ENCODE data around the gene MARS1. TPM values are rescaled to one million over a fixed set of nuclear protein-coding genes. Genes with fewer than 3 reads are reported as not detected.

Gene MARS1
- polyA plus RNA-seq, 1 donor = 138 TPM

- DNase-seq = no peak
These were observed 41.1 kb downstream of the MARS1 start for GRCh38 chr12:57528831-57529555.

GRCh38 chr12:57529831-57530230, 42.0 kb downstream of the MARS1 start:
- DNase-seq = no peak

- DNase-seq = no peak
These were observed 42.7 kb downstream of the MARS1 start for GRCh38 chr12:57530396-57531142.

- no peak for DNase-seq
These were observed 44.0 kb downstream of the MARS1 start for GRCh38 chr12:57531836-57532235.

- no peak for DNase-seq
These were observed 45.2 kb downstream of the MARS1 start for GRCh38 chr12:57533108-57533507.

- no peak for DNase-seq
These were observed 46.4 kb downstream of the MARS1 start for GRCh38 chr12:57534250-57534649.

- no peak for DNase-seq
These were observed 47.2 kb downstream of the MARS1 start for GRCh38 chr12:57534991-57535543.

GRCh38 chr12:57535764-57536596, 48.1 kb downstream of the MARS1 start:
- no peak for DNase-seq

GRCh38 chr12:57536597-57536942, 48.7 kb downstream of the MARS1 start:
- DNase-seq = no peak

- no peak for DNase-seq
These were observed 51.4 kb downstream of the MARS1 start for GRCh38 chr12:57539134-57539768.

GRCh38 chr12:57541001-57541400, 53.1 kb downstream of the MARS1 start:
- no peak for DNase-seq

- DNase-seq = no peak
These were observed 53.8 kb downstream of the MARS1 start for GRCh38 chr12:57541717-57542116.

GRCh38 chr12:57543581-57543980, 55.7 kb downstream of the MARS1 start:
- DNase-seq = no peak

GRCh38 chr12:57545809-57546437, 58.1 kb downstream of the MARS1 start:
- DNase-seq = no peak

GRCh38 chr12:57546438-57547287, 58.8 kb downstream of the MARS1 start, which contains the start of gene DCTN2:
Gene DCTN2, minus strand, starts transcription at chr12:57547192. Its CDS starts 129 bp downstream, at chr12:57547063.
- DNase-seq = peak; percentile 95

GRCh38 chr12:57547288-57548012, 59.6 kb downstream of the MARS1 start:
- no peak for DNase-seq

- no peak for DNase-seq
These were observed 60.1 kb downstream of the MARS1 start for GRCh38 chr12:57548013-57548315.

GRCh38 chr12:57548488-57548887, 60.6 kb downstream of the MARS1 start:
- DNase-seq = no peak

GRCh38 chr12:57549203-57549908, 61.5 kb downstream of the MARS1 start:
- DNase-seq = no peak

Measured in left kidney (tissue), 2 donors.